Measurements from ENCODE around the gene MED15. TPM values are rescaled to one million over a fixed set of nuclear protein-coding genes. Genes with fewer than 3 reads are reported as not detected.

MED15 gene
- total RNA-seq, 1 experiment from 2014 or later = 59.3 TPM

- in situ Hi-C loops (cut with HindIII; ENCODE audit: low pct_unique_long_range_greater_than_20kb, low sequenced_read_pairs) (no loop called here), intact Hi-C loops (cut with micrococcal nuclease; ENCODE audit: unreplicated experiment) (no loop called here)
- H3K27ac ChIP-seq (ENCODE audit: low read length) = no peak overlapping the region
- H3K36me3 ChIP-seq (ENCODE audit: control insufficient read depth, insufficient read depth, low read length) = no peaks in the 10 kb centered on the region
- no TSS peak for BruUV-seq (replicated peaks)
- DNase-seq (ENCODE audit: low read depth, low spot score) (no peak), ATAC-seq (no peak)
- ChIA-PET POLR2A (interaction anchor here (0.5 kb wide), 1 partner anchor 577 kb away, joined by 4 read pairs; no protein-coding TSS in a partner anchor), CTCF (interaction anchor here (0.6 kb wide), 1 partner anchor 15 kb away, joined by 6 read pairs; no protein-coding TSS in a partner anchor)
- H3K9me3 ChIP-seq (ENCODE audit: control insufficient read depth, insufficient read depth, low read depth, low read length) = no peaks in the 10 kb centered on the region
- no peak overlapping the region for H3K4me3 ChIP-seq (ENCODE audit: low read depth in 2 of 2, low read length in 2 of 2)
- H3K4me1 ChIP-seq (ENCODE audit: control insufficient read depth, insufficient read depth, low read length) = no peaks in the 10 kb centered on the region
- TF ChIP-seq SIN3A (IDR thresholded peaks at IDR 0.05; ENCODE audit: borderline replicate concordance, insufficient read depth, low read depth, low read length) (no peak), CTCF (IDR thresholded peaks at IDR 0.05) (no peak), TCF7L2 (IDR thresholded peaks at IDR 0.05; ENCODE audit: low read depth, low read length) (no peak), POLR2AphosphoS5 (IDR thresholded peaks at IDR 0.05; ENCODE audit: low read depth, low read length) (no peak), REST (IDR thresholded peaks at IDR 0.05; ENCODE audit: insufficient read depth in 1 of 2, low read depth in 2 of 2, low read length in 1 of 2) (no peak)
- H3K27me3 ChIP-seq (ENCODE audit: control insufficient read depth, insufficient read depth, low read length) = no peaks in the 10 kb centered on the region
Measured at GRCh38 chr22:20579273-20580120, 72.1 kb downstream of the MED15 start.

- H3K4me1 ChIP-seq (ENCODE audit: control insufficient read depth, insufficient read depth, low read length) = no peaks in the 10 kb centered on the region
- POLR2A ChIA-PET = interaction anchor here (0.5 kb wide), 1 partner anchor 578 kb away, joined by 4 read pairs; no protein-coding TSS in a partner anchor
Measured at GRCh38 chr22:20580179-20580578, 72.8 kb downstream of the MED15 start.

More at GRCh38 chr22:20580179-20580578, 72.8 kb downstream of the MED15 start:
- no peak for TF ChIP-seq CTCF (IDR thresholded peaks at IDR 0.05)
- DNase-seq (ENCODE audit: low read depth, low spot score) (no peak), ATAC-seq (no peak)
- CTCF ChIA-PET = no interaction called here
- Histone ChIP-seq H3K27ac (ENCODE audit: low read length) (no peak overlapping the region), H3K9me3 (ENCODE audit: control insufficient read depth, insufficient read depth, low read depth, low read length) (no peaks in the 10 kb centered on the region), H3K4me3 (ENCODE audit: low read depth in 2 of 2, low read length in 2 of 2) (no peak overlapping the region), H3K27me3 (ENCODE audit: control insufficient read depth, insufficient read depth, low read length) (no peaks in the 10 kb centered on the region), H3K36me3 (ENCODE audit: control insufficient read depth, insufficient read depth, low read length) (no peaks in the 10 kb centered on the region; the same call in 1 of the 2 replicates)
- BruUV-seq (replicated peaks) = no TSS peak
- in situ Hi-C loops (cut with HindIII; ENCODE audit: low pct_unique_long_range_greater_than_20kb, low sequenced_read_pairs) (no loop called here), intact Hi-C loops (cut with micrococcal nuclease; ENCODE audit: unreplicated experiment) (no loop called here)
